Loucy (cell line): ENCODE data around the gene ADGRD1.

Source experiments
- H2AFZ ChIP-seq: fragments of 200-600 bp; sonication (generic); 2 replicates; pipeline ENCODE4 v1.6.0; 2016; ENCODE audit warnings: antibody characterized with exemption, mild to moderate bottlenecking, low read length, moderate library complexity
- H3F3A ChIP-seq: fragments of 200-600 bp; 2 replicates; pipeline ENCODE4 v1.6.0; 2016; ENCODE audit warnings: antibody characterized with exemption, low read depth, mild to moderate bottlenecking
- H3K27me3 ChIP-seq: fragments of 200-600 bp; sonication (generic); 2 replicates; pipeline ENCODE4 v1.6.1; 2014; ENCODE audit warnings: low read length, mild to moderate bottlenecking; ENCODE audit not compliant: insufficient read depth, poor library complexity, severe bottlenecking
- H3K36me3 ChIP-seq: fragments of 200-600 bp; sonication (generic); 2 replicates; pipeline ENCODE4 v1.6.1; 2016; ENCODE audit warnings: low read length; ENCODE audit not compliant: insufficient read depth
- H3K4me1 ChIP-seq: fragments of 200-600 bp; sonication (generic); 2 replicates; pipeline ENCODE4 v1.5.1; 2014; ENCODE audit warnings: low read length, mild to moderate bottlenecking; ENCODE audit not compliant: insufficient read depth, poor library complexity, severe bottlenecking
- H3K4me2 ChIP-seq: fragments of 200-600 bp; sonication (generic); 2 replicates; pipeline ENCODE4 v1.6.0; 2014; ENCODE audit warnings: antibody characterized with exemption, low read length, low read depth, mild to moderate bottlenecking; ENCODE audit not compliant: poor library complexity, severe bottlenecking
- H3K4me3 ChIP-seq: fragments of 200-600 bp; sonication (generic); 2 replicates; pipeline ENCODE4 v1.5.1; 2014; ENCODE audit warnings: low read length, mild to moderate bottlenecking, mixed read lengths; ENCODE audit not compliant: poor library complexity, severe bottlenecking
- H3K79me2 ChIP-seq: fragments of 200-600 bp; sonication (generic); 2 replicates; pipeline ENCODE4 v1.6.1; 2014; ENCODE audit warnings: low read length; ENCODE audit not compliant: insufficient read depth
- H3K9ac ChIP-seq: fragments of 200-600 bp; sonication (generic); 2 replicates; pipeline ENCODE4 v1.6.0; 2014; ENCODE audit warnings: mild to moderate bottlenecking, low read depth, low read length, moderate library complexity; ENCODE audit not compliant: poor library complexity, severe bottlenecking
- H3K9me2 ChIP-seq: fragments of 200-600 bp; sonication (generic); replicated peaks from 2 replicates; pipeline ENCODE4 v1.6.1; 2016; ENCODE audit warnings: low read depth, low read length, mixed read lengths
- H3K9me3 ChIP-seq: fragments of 200-600 bp; sonication (generic); 2 replicates; pipeline ENCODE4 v1.6.1; 2014; ENCODE audit warnings: mild to moderate bottlenecking, antibody characterized with exemption, low read length, low read depth; ENCODE audit not compliant: insufficient read depth
- H4K20me1 ChIP-seq: fragments of 200-600 bp; sonication (generic); 2 replicates; pipeline ENCODE4 v1.6.0; 2014; ENCODE audit warnings: antibody characterized with exemption, low read length, mild to moderate bottlenecking; ENCODE audit not compliant: insufficient read depth, poor library complexity, severe bottlenecking
- EZH2phosphoT487 ChIP-seq: fragments of 200-600 bp; IDR thresholded peaks from 2 replicates; pipeline ENCODE4 v1.6.1; 2018; ENCODE audit warnings: antibody characterized with exemption, mild to moderate bottlenecking, moderate library complexity, borderline replicate concordance
- TF ChIP-seq, protein P1 (sequence below): fragments of 200-600 bp; sonication (generic); conservative IDR thresholded peaks from 2 replicates; pipeline ENCODE4 v1.5.1; 2014; ENCODE audit warnings: mild to moderate bottlenecking, antibody characterized with exemption, low read length

ADGRD1 gene

DNA sequence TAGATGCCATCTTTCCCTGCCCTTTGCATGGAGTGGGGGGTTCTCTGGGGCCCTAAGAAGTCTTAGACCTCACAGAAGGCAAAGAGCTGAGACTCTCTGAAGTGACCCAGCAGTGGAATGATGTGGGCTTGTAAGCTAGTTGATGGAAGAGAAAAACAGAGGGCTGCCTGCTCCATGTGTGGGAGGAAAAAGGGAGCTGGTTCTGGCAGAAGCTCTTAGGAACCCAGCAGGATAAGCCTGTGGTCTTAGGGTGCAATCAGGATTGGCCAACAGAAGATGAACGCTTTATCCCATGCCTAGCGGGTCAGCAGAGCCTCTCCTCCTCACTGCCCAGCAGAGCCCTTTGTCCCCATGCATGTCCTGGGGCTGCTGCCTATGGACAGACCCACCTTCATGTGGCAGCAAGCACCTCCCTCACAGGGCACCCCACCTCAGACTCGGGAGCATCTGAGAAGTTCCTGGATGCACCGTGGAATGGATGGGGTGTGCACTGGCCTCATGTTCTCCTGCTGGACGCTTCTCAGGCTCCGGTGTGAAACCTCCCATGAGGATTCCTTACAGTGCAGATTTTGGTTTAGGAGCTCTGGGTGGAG is 152.7 kb downstream of the ADGRD1 start:
- TF ChIP-seq EZH2phosphoT487, result no peak
- TF ChIP-seq, protein P1, sequence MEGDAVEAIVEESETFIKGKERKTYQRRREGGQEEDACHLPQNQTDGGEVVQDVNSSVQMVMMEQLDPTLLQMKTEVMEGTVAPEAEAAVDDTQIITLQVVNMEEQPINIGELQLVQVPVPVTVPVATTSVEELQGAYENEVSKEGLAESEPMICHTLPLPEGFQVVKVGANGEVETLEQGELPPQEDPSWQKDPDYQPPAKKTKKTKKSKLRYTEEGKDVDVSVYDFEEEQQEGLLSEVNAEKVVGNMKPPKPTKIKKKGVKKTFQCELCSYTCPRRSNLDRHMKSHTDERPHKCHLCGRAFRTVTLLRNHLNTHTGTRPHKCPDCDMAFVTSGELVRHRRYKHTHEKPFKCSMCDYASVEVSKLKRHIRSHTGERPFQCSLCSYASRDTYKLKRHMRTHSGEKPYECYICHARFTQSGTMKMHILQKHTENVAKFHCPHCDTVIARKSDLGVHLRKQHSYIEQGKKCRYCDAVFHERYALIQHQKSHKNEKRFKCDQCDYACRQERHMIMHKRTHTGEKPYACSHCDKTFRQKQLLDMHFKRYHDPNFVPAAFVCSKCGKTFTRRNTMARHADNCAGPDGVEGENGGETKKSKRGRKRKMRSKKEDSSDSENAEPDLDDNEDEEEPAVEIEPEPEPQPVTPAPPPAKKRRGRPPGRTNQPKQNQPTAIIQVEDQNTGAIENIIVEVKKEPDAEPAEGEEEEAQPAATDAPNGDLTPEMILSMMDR, result no peak
- no peaks in the 10 kb centered on the region for H3K36me3 ChIP-seq
- no peak overlapping the region for H2AFZ ChIP-seq
- H3F3A ChIP-seq, result no peaks in the 10 kb centered on the region
- H3K4me2 ChIP-seq, result no peak overlapping the region
- H3K9ac ChIP-seq, result no peak overlapping the region
- no peaks in the 10 kb centered on the region for H3K27me3 ChIP-seq
- no peak overlapping the region for H3K4me3 ChIP-seq
- no peaks in the 10 kb centered on the region for H4K20me1 ChIP-seq
- no peaks in the 10 kb centered on the region for H3K4me1 ChIP-seq
- no peaks in the 10 kb centered on the region for H3K79me2 ChIP-seq
- no peaks in the 10 kb centered on the region for H3K9me2 ChIP-seq
- no peaks in the 10 kb centered on the region for H3K9me3 ChIP-seq

DNA sequence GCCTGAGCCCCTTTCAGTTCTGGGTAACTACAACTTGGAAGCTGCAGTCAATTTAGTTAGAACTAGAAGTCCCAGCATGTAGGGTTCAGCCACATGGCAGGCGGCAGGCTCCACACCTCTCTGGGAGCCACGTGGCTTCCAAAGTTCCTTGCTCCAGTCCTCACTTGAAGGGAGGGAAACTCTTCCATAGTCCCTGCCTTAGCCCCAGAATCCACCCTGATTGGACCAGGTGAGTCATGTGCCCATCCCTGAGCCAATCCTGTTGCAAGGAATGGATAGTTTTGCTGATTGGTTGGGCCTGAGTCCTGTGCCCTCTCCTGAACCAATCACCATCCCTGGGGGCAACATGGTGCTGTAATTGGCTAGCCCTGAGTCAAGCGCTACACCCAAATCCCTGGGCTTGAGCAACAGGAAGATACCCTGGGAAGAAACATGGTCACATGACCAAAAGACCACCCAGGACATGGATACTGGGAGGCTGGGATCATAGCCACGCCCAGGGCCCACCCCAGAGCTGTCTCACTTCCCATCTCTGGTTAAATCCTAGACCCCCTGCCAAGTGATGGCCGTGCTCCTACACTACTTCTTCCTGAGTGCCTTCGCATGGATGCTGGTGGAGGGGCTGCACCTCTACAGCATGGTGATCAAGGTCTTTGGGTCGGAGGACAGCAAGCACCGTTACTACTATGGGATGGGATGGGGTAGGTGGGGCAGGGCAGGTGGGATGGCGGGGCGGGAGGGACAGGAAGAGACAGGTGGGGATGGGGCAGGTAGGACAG is 154.7 kb downstream of the ADGRD1 start:
- no peaks in the 10 kb centered on the region for H3K4me1 ChIP-seq
- no peaks in the 10 kb centered on the region for H3K9me3 ChIP-seq
- H3K4me2 ChIP-seq, result no peak overlapping the region
- H3K9me2 ChIP-seq, result no peaks in the 10 kb centered on the region
- no peaks in the 10 kb centered on the region for H3K27me3 ChIP-seq
- no peaks in the 10 kb centered on the region for H3K79me2 ChIP-seq
- no peak overlapping the region for H2AFZ ChIP-seq
- H3K4me3 ChIP-seq, result no peak overlapping the region
- H3F3A ChIP-seq, result no peaks in the 10 kb centered on the region
- no peak for TF ChIP-seq EZH2phosphoT487
- TF ChIP-seq, protein P1, result no peak
- no peaks in the 10 kb centered on the region for H4K20me1 ChIP-seq
- no peaks in the 10 kb centered on the region for H3K36me3 ChIP-seq
- H3K9ac ChIP-seq, result no peak overlapping the region

DNA sequence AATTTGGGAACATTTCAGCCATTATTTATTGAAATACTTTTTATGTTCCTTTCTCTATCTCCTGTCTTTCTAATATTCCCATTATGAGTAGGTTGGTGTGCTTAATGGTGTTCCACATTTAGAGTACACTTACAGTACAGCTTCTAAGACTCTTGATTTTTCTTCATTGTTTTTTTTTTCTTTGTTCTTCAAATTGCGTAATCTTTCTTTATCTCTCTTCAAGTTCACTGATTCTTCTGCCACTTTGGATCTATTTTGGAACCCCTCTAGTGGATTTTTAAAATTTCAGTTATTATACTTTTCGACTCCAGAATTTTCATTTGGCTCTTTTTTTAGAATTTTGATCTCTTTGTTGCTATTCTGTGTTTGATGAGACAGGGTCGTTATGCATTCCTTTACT is 157.7 kb downstream of the ADGRD1 start:
- no peak for TF ChIP-seq EZH2phosphoT487
- TF ChIP-seq, protein P1, result no peak
- Histone ChIP-seq H3K4me2 (no peak overlapping the region), H3K9me3 (no peaks in the 10 kb centered on the region), H3K4me3 (no peak overlapping the region), H3F3A (no peaks in the 10 kb centered on the region), H2AFZ (no peak overlapping the region), H4K20me1 (no peaks in the 10 kb centered on the region), H3K79me2 (no peaks in the 10 kb centered on the region), H3K4me1 (no peaks in the 10 kb centered on the region), H3K9ac (no peak overlapping the region), H3K36me3 (no peaks in the 10 kb centered on the region), H3K27me3 (no peaks in the 10 kb centered on the region), H3K9me2 (no peaks in the 10 kb centered on the region)
